GM12878 (cell line): ENCODE results near the gene ABCC3.

ENCODE experiments used
- CEBPB ChIP-seq, 2 experiments: fragments of 150-350 bp in 1 of 2; IDR thresholded peaks; 2 replicates each; pipeline ENCODE4 v1.6.1; 2012 to 2014; ENCODE audit warnings: low read depth in 2 of 2, low read length in 2 of 2, borderline replicate concordance in 1 of 2, inconsistent platforms in 1 of 2
- CHD4 ChIP-seq: fragments of 200-600 bp; sonication (generic); IDR thresholded peaks from 2 replicates; pipeline ENCODE4 v1.6.1; 2016; ENCODE audit warnings: mild to moderate bottlenecking
- FOXM1 ChIP-seq: IDR thresholded peaks from 2 replicates; pipeline ENCODE4 v1.6.1; 2012; ENCODE audit warnings: low read depth, mild to moderate bottlenecking, inconsistent platforms, low read length, moderate library complexity
- GABPA ChIP-seq: IDR thresholded peaks from 2 replicates; pipeline ENCODE4 v1.6.1; 2014; ENCODE audit warnings: antibody characterized with exemption, low read depth, mild to moderate bottlenecking, inconsistent platforms
- KDM1A ChIP-seq: fragments of 200-600 bp; sonication (generic); IDR thresholded peaks from 2 replicates; pipeline ENCODE4 v1.6.1; 2016; ENCODE audit warnings: borderline replicate concordance
- RELA ChIP-seq: fragments of 450-650 bp; IDR thresholded peaks from 2 replicates; pipeline ENCODE4 v1.8.0; 2014; ENCODE audit warnings: borderline replicate concordance; ENCODE audit not compliant: partially characterized antibody
- SPI1 ChIP-seq: IDR thresholded peaks from 2 replicates; pipeline ENCODE4 v1.6.1; 2011; ENCODE audit warnings: low read depth, mild to moderate bottlenecking, low read length, moderate library complexity, borderline replicate concordance; ENCODE audit not compliant: insufficient read depth
- SRF ChIP-seq, 2 experiments: IDR thresholded peaks; 2 replicates each; pipeline ENCODE4 v1.6.1; 2011; ENCODE audit warnings: low read depth in 2 of 2, low read length in 2 of 2, mild to moderate bottlenecking in 1 of 2, moderate library complexity in 1 of 2
- TCF3 ChIP-seq: IDR thresholded peaks from 2 replicates; pipeline ENCODE4 v1.6.1; 2012; ENCODE audit warnings: low read depth, mild to moderate bottlenecking, low read length, borderline replicate concordance; ENCODE audit not compliant: insufficient read depth
- TF ChIP-seq, protein P1 (sequence below): IDR thresholded peaks from 2 replicates; pipeline ENCODE4 v1.6.1; 2012; ENCODE audit warnings: low read depth, low read length, improper control_type of control experiment
- TF ChIP-seq, protein P2 (sequence below), 3 experiments: IDR thresholded peaks in 2 of 3; conservative IDR thresholded peaks in 1 of 3; 2 replicates each; pipeline ENCODE4 v1.5.1; 2011; ENCODE audit warnings: low read depth in 3 of 3, low read length in 3 of 3, mild to moderate bottlenecking in 3 of 3, control low read depth in 2 of 3, moderate library complexity in 2 of 3, inconsistent platforms in 1 of 3, mixed read lengths in 1 of 3; ENCODE audit not compliant: control insufficient read depth in 2 of 3, insufficient read depth in 1 of 3; ENCODE audit errors: extremely low read depth in 1 of 3
- TF ChIP-seq, protein P3 (sequence below): IDR thresholded peaks from 2 replicates; pipeline ENCODE4 v1.6.1; 2011; ENCODE audit warnings: borderline replicate concordance, low read depth, mild to moderate bottlenecking, moderate library complexity, mixed read lengths, low read length; ENCODE audit not compliant: insufficient read depth; ENCODE audit errors: extremely low read length

DNA sequence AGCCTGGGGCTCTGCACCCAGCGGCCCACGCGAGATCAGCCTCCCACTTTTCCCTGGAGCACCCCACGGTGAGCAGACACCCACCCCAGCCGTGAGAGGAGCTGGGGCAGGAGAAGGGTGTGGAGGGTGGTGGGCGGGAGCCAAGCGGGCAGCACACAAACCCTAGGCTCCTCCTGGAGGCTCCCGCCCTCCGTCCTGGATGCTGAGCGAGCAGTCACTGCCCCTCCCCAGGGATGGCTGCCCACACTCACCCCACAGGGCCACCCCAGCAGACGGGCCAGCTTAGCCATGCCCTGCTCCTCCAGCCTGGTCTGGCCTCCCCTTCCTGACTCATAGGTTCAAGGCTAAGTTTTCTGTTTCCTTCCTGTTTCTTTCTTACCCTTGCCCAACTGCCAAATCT, 15.7 kb upstream of the ABCC3 start:
- no peak for TF ChIP-seq TCF3
- TF ChIP-seq, protein P1, sequence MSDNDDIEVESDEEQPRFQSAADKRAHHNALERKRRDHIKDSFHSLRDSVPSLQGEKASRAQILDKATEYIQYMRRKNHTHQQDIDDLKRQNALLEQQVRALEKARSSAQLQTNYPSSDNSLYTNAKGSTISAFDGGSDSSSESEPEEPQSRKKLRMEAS: no peak
- TF ChIP-seq, protein P2, sequence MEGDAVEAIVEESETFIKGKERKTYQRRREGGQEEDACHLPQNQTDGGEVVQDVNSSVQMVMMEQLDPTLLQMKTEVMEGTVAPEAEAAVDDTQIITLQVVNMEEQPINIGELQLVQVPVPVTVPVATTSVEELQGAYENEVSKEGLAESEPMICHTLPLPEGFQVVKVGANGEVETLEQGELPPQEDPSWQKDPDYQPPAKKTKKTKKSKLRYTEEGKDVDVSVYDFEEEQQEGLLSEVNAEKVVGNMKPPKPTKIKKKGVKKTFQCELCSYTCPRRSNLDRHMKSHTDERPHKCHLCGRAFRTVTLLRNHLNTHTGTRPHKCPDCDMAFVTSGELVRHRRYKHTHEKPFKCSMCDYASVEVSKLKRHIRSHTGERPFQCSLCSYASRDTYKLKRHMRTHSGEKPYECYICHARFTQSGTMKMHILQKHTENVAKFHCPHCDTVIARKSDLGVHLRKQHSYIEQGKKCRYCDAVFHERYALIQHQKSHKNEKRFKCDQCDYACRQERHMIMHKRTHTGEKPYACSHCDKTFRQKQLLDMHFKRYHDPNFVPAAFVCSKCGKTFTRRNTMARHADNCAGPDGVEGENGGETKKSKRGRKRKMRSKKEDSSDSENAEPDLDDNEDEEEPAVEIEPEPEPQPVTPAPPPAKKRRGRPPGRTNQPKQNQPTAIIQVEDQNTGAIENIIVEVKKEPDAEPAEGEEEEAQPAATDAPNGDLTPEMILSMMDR (IDR thresholded peaks at IDR 0.05 in 2 of 3, conservative IDR thresholded peaks at IDR 0.05 in 1 of 3; ENCODE audit: control insufficient read depth in 2 of 3, extremely low read depth in 1 of 3, insufficient read depth in 1 of 3, low read depth in 3 of 3, low read length in 3 of 3): no peak
- TF ChIP-seq GABPA: no peak
- TF ChIP-seq SRF (IDR thresholded peaks at IDR 0.05; ENCODE audit: low read depth in 2 of 2, low read length in 2 of 2): no peak
- no peak for TF ChIP-seq CHD4
- no peak for TF ChIP-seq KDM1A
- TF ChIP-seq FOXM1: no peak
- TF ChIP-seq, protein P3, sequence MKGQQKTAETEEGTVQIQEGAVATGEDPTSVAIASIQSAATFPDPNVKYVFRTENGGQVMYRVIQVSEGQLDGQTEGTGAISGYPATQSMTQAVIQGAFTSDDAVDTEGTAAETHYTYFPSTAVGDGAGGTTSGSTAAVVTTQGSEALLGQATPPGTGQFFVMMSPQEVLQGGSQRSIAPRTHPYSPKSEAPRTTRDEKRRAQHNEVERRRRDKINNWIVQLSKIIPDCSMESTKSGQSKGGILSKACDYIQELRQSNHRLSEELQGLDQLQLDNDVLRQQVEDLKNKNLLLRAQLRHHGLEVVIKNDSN: no peak
- no peak for TF ChIP-seq CEBPB (IDR thresholded peaks at IDR 0.05; ENCODE audit: borderline replicate concordance in 1 of 2, low read depth in 2 of 2, low read length in 2 of 2)
- no peak for TF ChIP-seq RELA
- TF ChIP-seq SPI1: no peak
